ENCODE data around the gene HYAL2. TPM values are rescaled to one million over a fixed set of nuclear protein-coding genes. Genes with fewer than 3 reads are reported as not detected.

Gene HYAL2
- total RNA-seq, 1 experiment from 2014 or later, result 35.7 TPM

DNA sequence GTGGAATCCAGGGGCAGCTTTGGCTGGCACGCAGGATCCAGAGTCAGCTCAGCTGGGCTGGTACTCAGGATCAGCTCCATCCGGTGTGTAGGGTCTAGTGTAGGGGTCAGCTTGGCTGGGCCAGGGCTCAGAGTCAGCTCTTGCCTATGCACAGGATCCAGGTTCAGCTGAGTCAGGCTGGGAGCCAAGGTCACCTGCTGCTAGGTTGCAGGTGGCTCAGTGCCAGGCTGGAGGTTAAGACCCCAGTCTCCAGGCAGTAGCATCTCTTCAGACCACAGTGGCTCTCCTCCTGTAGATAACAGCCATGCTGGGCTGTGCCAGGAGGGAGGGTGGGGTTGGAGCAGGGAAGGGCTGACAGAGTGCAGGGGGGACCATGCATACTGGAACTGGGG lies 25.2 kb downstream of the HYAL2 start:
- H3K4me3 Mint-ChIP-seq (ENCODE audit: low read depth, unreplicated experiment), result no peak overlapping the region
- DNase-seq, result no peak
- BruUV-seq (replicated peaks), result no TSS peak
- H3K27ac Mint-ChIP-seq (ENCODE audit: unreplicated experiment), result no peak overlapping the region
- no peak for TF ChIP-seq CTCF (IDR thresholded peaks at IDR 0.05; ENCODE audit: unreplicated experiment)
- H3K4me1 Mint-ChIP-seq (ENCODE audit: low read depth, unreplicated experiment), result peaks cover 25% of the 10 kb centered on the region
- CTCF ChIA-PET, result no interaction called here
- intact Hi-C loops (cut with micrococcal nuclease; ENCODE audit: unreplicated experiment), result no loop called here
- H3K9me3 Mint-ChIP-seq (ENCODE audit: low read depth, unreplicated experiment), result no peaks in the 10 kb centered on the region
- peaks cover 33% of the 10 kb centered on the region for H3K36me3 Mint-ChIP-seq (ENCODE audit: insufficient read depth, unreplicated experiment)
- H3K27me3 Mint-ChIP-seq (ENCODE audit: unreplicated experiment), result no peaks in the 10 kb centered on the region

DNA sequence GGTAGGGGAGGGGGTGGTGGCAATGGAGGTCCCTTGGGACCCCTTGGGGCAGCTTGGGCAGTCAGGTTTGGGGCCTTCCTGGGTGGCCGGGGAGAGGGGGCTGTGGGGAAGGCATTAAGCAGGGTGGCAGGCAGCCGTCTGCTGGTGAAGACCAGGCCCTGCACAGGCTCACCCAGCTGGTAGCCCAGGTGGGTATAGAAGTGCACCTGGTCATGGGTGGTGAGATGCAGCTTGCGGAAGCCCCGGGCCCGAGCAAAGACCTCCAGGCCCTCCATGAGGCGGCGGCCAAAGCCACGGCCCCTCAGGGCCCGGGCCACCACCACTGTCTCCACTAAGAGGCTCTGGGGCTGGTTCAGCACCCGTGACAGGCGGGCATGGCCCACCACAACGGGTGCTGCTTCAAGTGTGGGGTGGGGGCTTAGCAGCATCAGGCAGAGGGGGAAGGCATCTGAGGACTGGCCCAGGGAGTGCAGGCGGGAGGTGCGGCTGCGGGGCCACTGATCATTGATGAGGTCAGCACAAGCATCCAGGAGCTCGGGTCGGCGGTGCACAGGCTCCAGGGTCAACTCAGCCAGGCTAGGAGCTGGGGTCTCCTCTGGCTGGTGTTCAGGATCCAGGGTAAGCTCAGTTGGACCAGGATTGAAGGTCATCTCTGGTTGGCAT lies 25.7 kb downstream of the HYAL2 start:
- peaks cover 38% of the 10 kb centered on the region for H3K36me3 Mint-ChIP-seq (ENCODE audit: insufficient read depth, unreplicated experiment)
- H3K27ac Mint-ChIP-seq (ENCODE audit: unreplicated experiment), result no peak overlapping the region
- peaks cover 26% of the 10 kb centered on the region for H3K4me1 Mint-ChIP-seq (ENCODE audit: low read depth, unreplicated experiment)
- H3K4me3 Mint-ChIP-seq (ENCODE audit: low read depth, unreplicated experiment), result no peak overlapping the region
- no peaks in the 10 kb centered on the region for H3K27me3 Mint-ChIP-seq (ENCODE audit: unreplicated experiment)
- BruUV-seq (replicated peaks), result no TSS peak
- H3K9me3 Mint-ChIP-seq (ENCODE audit: low read depth, unreplicated experiment), result no peaks in the 10 kb centered on the region
- intact Hi-C loops (cut with micrococcal nuclease; ENCODE audit: unreplicated experiment), result no loop called here
- CTCF ChIA-PET, result no interaction called here
- no peak for DNase-seq
- TF ChIP-seq CTCF (IDR thresholded peaks at IDR 0.05; ENCODE audit: unreplicated experiment), result no peak

GRCh38 chr3:50295553-50296431 lies 26.8 kb downstream of the HYAL2 start:
- no peak for TF ChIP-seq CTCF (IDR thresholded peaks at IDR 0.05; ENCODE audit: unreplicated experiment)
- Mint-ChIP-seq H3K9me3 (ENCODE audit: low read depth, unreplicated experiment) (no peaks in the 10 kb centered on the region), H3K4me3 (ENCODE audit: low read depth, unreplicated experiment) (no peak overlapping the region), H3K27ac (ENCODE audit: unreplicated experiment) (no peak overlapping the region), H3K36me3 (ENCODE audit: insufficient read depth, unreplicated experiment) (peaks cover 44% of the 10 kb centered on the region), H3K4me1 (ENCODE audit: low read depth, unreplicated experiment) (peaks cover 35% of the 10 kb centered on the region), H3K27me3 (ENCODE audit: unreplicated experiment) (no peaks in the 10 kb centered on the region)
- no peak for DNase-seq
- BruUV-seq (replicated peaks), result no TSS peak
- CTCF ChIA-PET, result no interaction called here
- intact Hi-C loops (cut with micrococcal nuclease; ENCODE audit: unreplicated experiment), result no loop called here

GRCh38 chr3:50294492-50295403 lies 27.8 kb downstream of the HYAL2 start:
- no peaks in the 10 kb centered on the region for H3K9me3 Mint-ChIP-seq (ENCODE audit: low read depth, unreplicated experiment)
- BruUV-seq (replicated peaks), result no TSS peak
- TF ChIP-seq CTCF (IDR thresholded peaks at IDR 0.05; ENCODE audit: unreplicated experiment), result no peak
- peaks cover 38% of the 10 kb centered on the region for H3K36me3 Mint-ChIP-seq (ENCODE audit: insufficient read depth, unreplicated experiment)
- no peak for DNase-seq
- intact Hi-C loops (cut with micrococcal nuclease; ENCODE audit: unreplicated experiment), result no loop called here
- peaks cover 26% of the 10 kb centered on the region for H3K4me1 Mint-ChIP-seq (ENCODE audit: low read depth, unreplicated experiment)
- no peaks in the 10 kb centered on the region for H3K27me3 Mint-ChIP-seq (ENCODE audit: unreplicated experiment)
- CTCF ChIA-PET, result no interaction called here
- H3K4me3 Mint-ChIP-seq (ENCODE audit: low read depth, unreplicated experiment), result no peak overlapping the region
- H3K27ac Mint-ChIP-seq (ENCODE audit: unreplicated experiment), result no peak overlapping the region

All from Calu3 (cell line).